ENCODE results near the gene MANEA. TPM values are rescaled to one million over a fixed set of nuclear protein-coding genes. Genes with fewer than 3 reads are reported as not detected.
A peak's percentile ranks its signal among the peaks of the same experiment; 100 is the strongest.
"Not testable (repeated sequence)": the region's sequence is repeated elsewhere in the genome, so short reads cannot be mapped to it uniquely, and the experiment has no call there.

Gene MANEA
- total RNA-seq, 6 experiments from 2014 or later = 8.0 to 14.3 (median 13.2) TPM

DNA sequence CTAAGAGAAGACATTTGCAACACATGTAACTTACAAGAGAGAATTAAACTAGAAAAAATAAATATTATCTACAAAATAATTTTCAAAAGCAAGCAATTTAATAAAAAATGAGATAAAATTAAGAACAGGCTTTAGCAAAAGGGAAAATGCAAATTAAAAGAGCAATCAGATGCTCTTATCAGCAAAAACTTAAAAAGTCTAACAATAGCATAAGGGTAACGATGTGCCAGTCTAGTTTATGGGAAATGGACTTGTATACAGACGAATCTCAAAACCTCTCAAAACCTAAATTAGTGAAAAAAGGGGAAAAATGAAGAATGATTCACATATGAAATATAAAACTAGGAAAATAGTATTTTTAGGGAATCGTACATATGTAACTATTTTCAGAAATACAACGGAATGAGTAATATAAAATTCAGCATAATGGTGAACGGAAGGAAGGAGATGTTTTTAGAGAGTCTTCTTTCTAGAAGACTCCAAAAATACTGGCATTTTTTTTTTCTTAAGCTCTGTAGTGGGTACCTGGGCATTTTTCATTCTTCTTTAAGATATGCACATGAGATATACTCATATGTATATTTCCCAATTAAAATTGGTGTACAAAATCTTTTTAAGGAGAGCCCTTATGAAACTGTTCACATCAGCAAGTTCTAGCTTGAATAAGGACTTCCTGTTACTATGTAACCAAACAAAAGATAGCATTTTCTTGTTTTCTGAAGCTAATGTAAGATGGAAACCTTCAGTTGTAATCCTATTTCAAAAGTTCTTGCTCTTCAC is 927 bp upstream of the MANEA start:
- Mint-ChIP-seq H3K9me3 (no peaks in the 10 kb centered on the region), H3K4me3 (peak overlapping the region; percentile 98), H3K36me3 (ENCODE audit: low read depth) (no peaks in the 10 kb centered on the region), H3K27me3 (ENCODE audit: insufficient read depth) (no peaks in the 10 kb centered on the region; the same call in 1 of the 2 replicates), H3K27ac (peak overlapping the region; percentile 98), H3K4me1 (ENCODE audit: low read depth) (peaks cover 41% of the 10 kb centered on the region)
- TF ChIP-seq, protein P1, sequence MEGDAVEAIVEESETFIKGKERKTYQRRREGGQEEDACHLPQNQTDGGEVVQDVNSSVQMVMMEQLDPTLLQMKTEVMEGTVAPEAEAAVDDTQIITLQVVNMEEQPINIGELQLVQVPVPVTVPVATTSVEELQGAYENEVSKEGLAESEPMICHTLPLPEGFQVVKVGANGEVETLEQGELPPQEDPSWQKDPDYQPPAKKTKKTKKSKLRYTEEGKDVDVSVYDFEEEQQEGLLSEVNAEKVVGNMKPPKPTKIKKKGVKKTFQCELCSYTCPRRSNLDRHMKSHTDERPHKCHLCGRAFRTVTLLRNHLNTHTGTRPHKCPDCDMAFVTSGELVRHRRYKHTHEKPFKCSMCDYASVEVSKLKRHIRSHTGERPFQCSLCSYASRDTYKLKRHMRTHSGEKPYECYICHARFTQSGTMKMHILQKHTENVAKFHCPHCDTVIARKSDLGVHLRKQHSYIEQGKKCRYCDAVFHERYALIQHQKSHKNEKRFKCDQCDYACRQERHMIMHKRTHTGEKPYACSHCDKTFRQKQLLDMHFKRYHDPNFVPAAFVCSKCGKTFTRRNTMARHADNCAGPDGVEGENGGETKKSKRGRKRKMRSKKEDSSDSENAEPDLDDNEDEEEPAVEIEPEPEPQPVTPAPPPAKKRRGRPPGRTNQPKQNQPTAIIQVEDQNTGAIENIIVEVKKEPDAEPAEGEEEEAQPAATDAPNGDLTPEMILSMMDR (IDR thresholded peaks at IDR 0.05) = no peak
- no peak for DNase-seq

DNA sequence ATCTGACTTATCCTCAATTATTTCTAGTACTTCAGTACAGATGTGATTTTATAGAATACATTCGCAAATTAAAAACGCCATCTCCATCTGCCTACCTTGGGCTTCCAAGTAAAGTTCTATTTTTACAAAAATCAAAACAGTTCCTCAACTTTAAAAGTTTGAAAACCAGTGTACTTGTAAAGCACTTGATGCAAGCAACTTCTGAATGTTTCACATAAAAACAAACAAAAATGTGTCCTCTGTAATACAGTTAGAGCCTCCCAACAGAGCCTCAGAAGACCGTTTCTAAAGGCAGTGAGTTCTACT is 384 bp upstream of the MANEA start:
- Mint-ChIP-seq H3K27me3 (ENCODE audit: insufficient read depth) (no peaks in the 10 kb centered on the region; the same call in 1 of the 2 replicates), H3K27ac (peak overlapping the region; percentile 98), H3K9me3 (no peaks in the 10 kb centered on the region), H3K4me3 (peak overlapping the region; percentile 98), H3K36me3 (ENCODE audit: low read depth) (no peaks in the 10 kb centered on the region), H3K4me1 (ENCODE audit: low read depth) (peaks cover 44% of the 10 kb centered on the region)
- TF ChIP-seq, protein P1 (IDR thresholded peaks at IDR 0.05) = no peak
- no peak for DNase-seq

DNA sequence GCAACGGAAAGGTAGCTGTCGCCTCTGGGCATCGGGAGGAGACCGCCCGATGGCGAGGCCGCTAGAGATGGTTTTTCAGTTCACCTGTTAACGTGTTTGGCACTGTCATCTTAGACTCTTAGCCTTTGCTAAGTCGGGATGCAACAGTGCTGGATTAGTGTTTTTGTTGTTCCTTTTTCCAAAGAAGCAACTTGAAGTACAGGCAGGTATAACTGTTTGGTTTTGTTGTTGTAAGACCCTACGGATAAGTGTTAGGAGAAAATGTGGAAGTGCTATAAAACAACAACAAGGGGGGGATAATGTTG is 723 bp downstream of the MANEA start:
- Mint-ChIP-seq H3K9me3 (no peaks in the 10 kb centered on the region), H3K4me1 (ENCODE audit: low read depth) (peaks cover 44% of the 10 kb centered on the region), H3K27me3 (ENCODE audit: insufficient read depth) (no peaks in the 10 kb centered on the region; the same call in 1 of the 2 replicates), H3K27ac (peak overlapping the region; percentile 98), H3K4me3 (peak overlapping the region; percentile 98), H3K36me3 (ENCODE audit: low read depth) (no peaks in the 10 kb centered on the region)
- no peak for DNase-seq
- TF ChIP-seq, protein P1 (IDR thresholded peaks at IDR 0.05) = no peak

DNA sequence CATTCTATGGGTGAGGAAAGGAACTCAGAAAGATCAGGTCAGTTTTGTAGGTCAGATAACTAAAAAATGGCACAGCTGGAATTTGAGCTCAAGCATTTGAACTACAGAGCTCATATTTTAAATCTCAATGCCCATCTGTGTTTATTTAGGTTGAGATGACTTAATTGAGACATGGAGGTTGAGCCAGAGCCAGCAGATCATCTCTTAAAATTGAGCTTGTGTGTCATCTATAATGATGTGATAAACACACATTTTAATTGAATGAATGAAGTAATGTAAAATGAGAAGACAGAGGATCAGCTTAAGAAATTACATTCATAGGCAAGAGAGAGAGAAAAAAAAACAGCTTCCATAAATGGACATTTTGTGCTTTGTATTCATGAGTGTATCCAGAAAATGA is 3.7 kb downstream of the MANEA start:
- Mint-ChIP-seq H3K9me3 (peaks cover 14% of the 10 kb centered on the region), H3K27me3 (ENCODE audit: insufficient read depth) (no peaks in the 10 kb centered on the region; the same call in 1 of the 2 replicates), H3K27ac (no peak overlapping the region), H3K36me3 (ENCODE audit: low read depth) (peaks cover 14% of the 10 kb centered on the region), H3K4me3 (no peak overlapping the region), H3K4me1 (ENCODE audit: low read depth) (peaks cover 32% of the 10 kb centered on the region)
- TF ChIP-seq, protein P1 (IDR thresholded peaks at IDR 0.05) = no peak
- DNase-seq = no peak

DNA sequence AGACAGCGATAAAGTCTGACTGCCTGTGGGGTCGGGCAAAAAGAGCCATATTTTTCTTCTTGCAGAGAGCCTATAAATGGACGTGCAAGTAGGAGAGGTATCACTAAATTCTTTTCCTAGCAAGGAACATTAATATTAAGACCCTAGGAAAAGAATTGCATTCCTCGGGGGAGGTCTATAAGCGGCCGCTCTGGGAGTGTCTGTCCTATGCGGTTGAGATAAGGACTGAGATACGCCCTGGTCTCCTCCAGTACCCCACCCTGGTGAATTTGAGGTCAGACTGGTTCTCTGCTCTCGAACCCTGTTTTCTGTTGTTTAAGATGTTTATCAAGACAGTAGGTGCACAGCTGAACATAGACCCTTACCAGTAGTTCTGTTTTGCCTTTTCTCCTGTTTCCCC is 6.9 kb downstream of the MANEA start:
- H3K9me3 Mint-ChIP-seq = peaks cover 14% of the 10 kb centered on the region
- peaks cover 24% of the 10 kb centered on the region for H3K4me1 Mint-ChIP-seq (ENCODE audit: low read depth)
- not testable (repeated sequence) for H3K27ac Mint-ChIP-seq; DNase-seq; H3K4me3 Mint-ChIP-seq; H3K27me3 Mint-ChIP-seq (ENCODE audit: insufficient read depth)
- peaks cover 14% of the 10 kb centered on the region for H3K36me3 Mint-ChIP-seq (ENCODE audit: low read depth)

DNA sequence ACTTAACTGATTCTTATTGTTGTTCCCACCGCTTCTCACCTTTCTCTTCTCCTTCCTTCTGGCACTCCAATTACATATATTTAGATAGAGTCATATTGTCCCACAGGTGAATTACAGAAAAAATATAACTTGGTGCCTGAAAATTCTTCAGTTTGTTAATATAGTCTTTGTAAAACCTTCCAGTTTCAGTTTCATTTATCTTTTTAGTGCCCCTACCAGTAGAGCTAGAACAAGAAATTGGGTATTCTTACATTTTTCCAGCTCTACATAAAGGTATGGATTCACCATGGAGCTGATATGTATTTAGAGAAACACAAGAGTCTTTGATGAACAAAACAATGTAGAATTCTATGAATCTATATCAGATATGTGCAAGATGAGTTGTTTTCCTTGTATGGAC is 10.7 kb downstream of the MANEA start:
- peaks cover 14% of the 10 kb centered on the region for H3K9me3 Mint-ChIP-seq
- H3K27ac Mint-ChIP-seq = no peak overlapping the region

More for the DNA sequence above, 10.7 kb downstream of the MANEA start:
- DNase-seq = no peak
- peaks cover 6% of the 10 kb centered on the region; the same call in 1 of the 2 replicates for H3K4me1 Mint-ChIP-seq (ENCODE audit: low read depth)
- H3K27me3 Mint-ChIP-seq (ENCODE audit: insufficient read depth) = no peaks in the 10 kb centered on the region; the same call in 1 of the 2 replicates
- no peak overlapping the region for H3K4me3 Mint-ChIP-seq
- TF ChIP-seq, protein P1 (IDR thresholded peaks at IDR 0.05) = no peak
- H3K36me3 Mint-ChIP-seq (ENCODE audit: low read depth) = peaks cover 19% of the 10 kb centered on the region
